ENCODE measurements around the gene CA7.
"Not testable (repeated sequence)": the region's sequence is repeated elsewhere in the genome, so short reads cannot be mapped to it uniquely, and the experiment has no call there.

The CA7 gene

GRCh38 chr16:66853261-66854139 is 9.3 kb downstream of the CA7 start:
- H3K4me3 Mint-ChIP-seq: no peak overlapping the region
- no peaks in the 10 kb centered on the region for H3K4me1 Mint-ChIP-seq
- no peak overlapping the region for H3K27ac Mint-ChIP-seq
- no peaks in the 10 kb centered on the region for H3K36me3 Mint-ChIP-seq
- no peaks in the 10 kb centered on the region for H3K27me3 Mint-ChIP-seq
- H3K9me3 Mint-ChIP-seq: no peaks in the 10 kb centered on the region

GRCh38 chr16:66856184-66856730 is 12.0 kb downstream of the CA7 start:
- no peak overlapping the region for H3K4me3 Mint-ChIP-seq
- no peak overlapping the region for H3K27ac Mint-ChIP-seq
- H3K27me3 Mint-ChIP-seq: no peaks in the 10 kb centered on the region
- no peaks in the 10 kb centered on the region for H3K36me3 Mint-ChIP-seq
- no peaks in the 10 kb centered on the region for H3K4me1 Mint-ChIP-seq
- no peaks in the 10 kb centered on the region for H3K9me3 Mint-ChIP-seq

- H3K4me3 Mint-ChIP-seq: no peak overlapping the region
- H3K27ac Mint-ChIP-seq: no peak overlapping the region
- no peaks in the 10 kb centered on the region for H3K4me1 Mint-ChIP-seq
- H3K27me3 Mint-ChIP-seq: no peaks in the 10 kb centered on the region
- no peaks in the 10 kb centered on the region for H3K9me3 Mint-ChIP-seq
- H3K36me3 Mint-ChIP-seq: no peaks in the 10 kb centered on the region
These were observed 12.6 kb downstream of the CA7 start for GRCh38 chr16:66856801-66857200.

- Mint-ChIP-seq H3K36me3 (no peaks in the 10 kb centered on the region), H3K9me3 (no peaks in the 10 kb centered on the region), H3K27me3 (no peaks in the 10 kb centered on the region), H3K4me1 (no peaks in the 10 kb centered on the region), H3K27ac (no peak overlapping the region), H3K4me3 (no peak overlapping the region)
These were observed 13.2 kb downstream of the CA7 start for GRCh38 chr16:66857437-66857836.

GRCh38 chr16:66858740-66859396 is 14.7 kb downstream of the CA7 start:
- Mint-ChIP-seq H3K4me3 (no peak overlapping the region), H3K4me1 (no peaks in the 10 kb centered on the region), H3K27ac (no peak overlapping the region), H3K9me3 (no peaks in the 10 kb centered on the region), H3K36me3 (no peaks in the 10 kb centered on the region), H3K27me3 (no peaks in the 10 kb centered on the region)

GRCh38 chr16:66859397-66860068 is 15.3 kb downstream of the CA7 start:
- Mint-ChIP-seq H3K36me3 (no peaks in the 10 kb centered on the region), H3K27ac (no peak overlapping the region), H3K4me3 (no peak overlapping the region), H3K4me1 (no peaks in the 10 kb centered on the region), H3K9me3 (no peaks in the 10 kb centered on the region), H3K27me3 (no peaks in the 10 kb centered on the region)

- Mint-ChIP-seq H3K9me3 (no peaks in the 10 kb centered on the region), H3K4me1 (no peaks in the 10 kb centered on the region), H3K27me3 (no peaks in the 10 kb centered on the region), H3K4me3 (no peak overlapping the region), H3K27ac (no peak overlapping the region), H3K36me3 (no peaks in the 10 kb centered on the region)
These were observed 17.9 kb downstream of the CA7 start for GRCh38 chr16:66862023-66862520.

GRCh38 chr16:66863707-66864106 is 19.5 kb downstream of the CA7 start:
- Mint-ChIP-seq H3K4me1 (peaks cover 5% of the 10 kb centered on the region), H3K36me3 (no peaks in the 10 kb centered on the region), H3K27ac (no peak overlapping the region), H3K27me3 (no peaks in the 10 kb centered on the region), H3K4me3 (no peak overlapping the region), H3K9me3 (no peaks in the 10 kb centered on the region)

- no peaks in the 10 kb centered on the region for H3K9me3 Mint-ChIP-seq
- peaks cover 26% of the 10 kb centered on the region for H3K4me1 Mint-ChIP-seq
- H3K27me3 Mint-ChIP-seq: no peaks in the 10 kb centered on the region
- H3K4me3 Mint-ChIP-seq: no peak overlapping the region
- no peaks in the 10 kb centered on the region for H3K36me3 Mint-ChIP-seq
- H3K27ac Mint-ChIP-seq: no peak overlapping the region
These were observed 25.2 kb downstream of the CA7 start for GRCh38 chr16:66869424-66869823.

GRCh38 chr16:66871363-66871762 is 27.1 kb downstream of the CA7 start:
- H3K4me3 Mint-ChIP-seq, H3K27ac Mint-ChIP-seq, H3K36me3 Mint-ChIP-seq, H3K9me3 Mint-ChIP-seq, H3K27me3 Mint-ChIP-seq: not testable (repeated sequence)
- H3K4me1 Mint-ChIP-seq: peaks cover 33% of the 10 kb centered on the region

- Mint-ChIP-seq H3K4me3 (no peak overlapping the region), H3K4me1 (peaks cover 33% of the 10 kb centered on the region), H3K36me3 (no peaks in the 10 kb centered on the region), H3K27me3 (no peaks in the 10 kb centered on the region), H3K27ac (no peak overlapping the region), H3K9me3 (no peaks in the 10 kb centered on the region)
These were observed 27.6 kb downstream of the CA7 start for GRCh38 chr16:66871840-66872239.

- Mint-ChIP-seq H3K4me3 (peak overlapping the region; percentile 51), H3K36me3 (no peaks in the 10 kb centered on the region), H3K4me1 (peaks cover 33% of the 10 kb centered on the region), H3K9me3 (no peaks in the 10 kb centered on the region), H3K27me3 (no peaks in the 10 kb centered on the region), H3K27ac (no peak overlapping the region)
These were observed 28.3 kb downstream of the CA7 start for GRCh38 chr16:66872559-66872942.

GRCh38 chr16:66872943-66873684 is 28.9 kb downstream of the CA7 start:
- peaks cover 34% of the 10 kb centered on the region for H3K4me1 Mint-ChIP-seq
- peak overlapping the region; percentile 51 for H3K4me3 Mint-ChIP-seq
- H3K27me3 Mint-ChIP-seq: no peaks in the 10 kb centered on the region
- peak overlapping the region; percentile 69 for H3K27ac Mint-ChIP-seq
- H3K9me3 Mint-ChIP-seq: no peaks in the 10 kb centered on the region
- no peaks in the 10 kb centered on the region for H3K36me3 Mint-ChIP-seq

- Mint-ChIP-seq H3K27ac (no peak overlapping the region), H3K4me1 (peaks cover 39% of the 10 kb centered on the region), H3K36me3 (no peaks in the 10 kb centered on the region), H3K4me3 (peak overlapping the region; percentile 57), H3K9me3 (no peaks in the 10 kb centered on the region), H3K27me3 (no peaks in the 10 kb centered on the region)
These were observed 29.5 kb downstream of the CA7 start for GRCh38 chr16:66873685-66874055.

GRCh38 chr16:66874079-66874775 is 30.0 kb downstream of the CA7 start:
- H3K4me1 Mint-ChIP-seq: peaks cover 40% of the 10 kb centered on the region
- no peaks in the 10 kb centered on the region for H3K36me3 Mint-ChIP-seq
- H3K27me3 Mint-ChIP-seq: no peaks in the 10 kb centered on the region
- peak overlapping the region; percentile 57 for H3K4me3 Mint-ChIP-seq
- H3K9me3 Mint-ChIP-seq: no peaks in the 10 kb centered on the region
- H3K27ac Mint-ChIP-seq: peak overlapping the region; percentile 47
